Activated naive CD4-positive, alpha-beta T cell treated with anti-CD3 and anti-CD28 coated beads, Interleukin-2, amount 10 ng/mL, durations not matched to agents 7 days and 5 days (primary cell): Measurements from ENCODE around the gene SMAD3.
"Not testable (repeated sequence)": the region's sequence is repeated elsewhere in the genome, so short reads cannot be mapped to it uniquely, and the experiment has no call there.

Source experiments
- CTCF ChIA-PET: fragments of 350-600 bp; sonication (Branson Sonifier 250); formaldehyde crosslinking; loops from one replicate; lab custom pipeline; 2021; ENCODE audit warnings: antibody characterized with exemption; lab: Charles Lee
- DNase-seq: peaks from one replicate; pipeline ENCODE4 v3.0.0-alpha.2; 2020
- H3K27ac Mint-ChIP-seq: one replicate; pipeline ENCODE4 v1.8.0; 2021; ENCODE audit warnings: mild to moderate bottlenecking, moderate library complexity, mixed read lengths
- H3K27me3 Mint-ChIP-seq: one replicate; pipeline ENCODE4 v1.8.0; 2021; ENCODE audit warnings: mild to moderate bottlenecking, mixed read lengths
- H3K36me3 Mint-ChIP-seq: one replicate; pipeline ENCODE4 v1.8.0; 2021; ENCODE audit warnings: mixed read lengths
- H3K4me1 Mint-ChIP-seq: one replicate; pipeline ENCODE4 v1.8.0; 2021; ENCODE audit warnings: mixed read lengths
- H3K4me3 Mint-ChIP-seq: one replicate; pipeline ENCODE4 v1.8.0; 2021; ENCODE audit warnings: mild to moderate bottlenecking, moderate library complexity, mixed read lengths
- H3K9me3 Mint-ChIP-seq: one replicate; pipeline ENCODE4 v1.8.0; 2021; ENCODE audit warnings: mixed read lengths

The SMAD3 gene

GRCh38 chr15:67026610-67026967, 38.8 kb upstream of the SMAD3 start:
- H3K27ac Mint-ChIP-seq: no peak overlapping the region
- CTCF ChIA-PET: interaction anchor here (0.6 kb wide), 1 partner anchor 78 kb away, joined by 3 read pairs; no protein-coding TSS in a partner anchor

GRCh38 chr15:67028440-67028839, 37.0 kb upstream of the SMAD3 start:
- H3K9me3 Mint-ChIP-seq, DNase-seq, H3K4me1 Mint-ChIP-seq, H3K4me3 Mint-ChIP-seq, H3K27ac Mint-ChIP-seq, H3K36me3 Mint-ChIP-seq: not testable (repeated sequence)
- CTCF ChIA-PET: interaction anchor here (1.1 kb wide), 1 partner anchor 12 kb away, joined by 3 read pairs; no protein-coding TSS in a partner anchor
- H3K27me3 Mint-ChIP-seq: peaks cover 10% of the 10 kb centered on the region

More at GRCh38 chr15:67026610-67026967, 38.8 kb upstream of the SMAD3 start:
- peaks cover 9% of the 10 kb centered on the region for H3K4me1 Mint-ChIP-seq
- H3K36me3 Mint-ChIP-seq: no peaks in the 10 kb centered on the region
- H3K27me3 Mint-ChIP-seq: peaks cover 20% of the 10 kb centered on the region
- no peak for DNase-seq
- no peaks in the 10 kb centered on the region for H3K9me3 Mint-ChIP-seq
- no peak overlapping the region for H3K4me3 Mint-ChIP-seq

DNA sequence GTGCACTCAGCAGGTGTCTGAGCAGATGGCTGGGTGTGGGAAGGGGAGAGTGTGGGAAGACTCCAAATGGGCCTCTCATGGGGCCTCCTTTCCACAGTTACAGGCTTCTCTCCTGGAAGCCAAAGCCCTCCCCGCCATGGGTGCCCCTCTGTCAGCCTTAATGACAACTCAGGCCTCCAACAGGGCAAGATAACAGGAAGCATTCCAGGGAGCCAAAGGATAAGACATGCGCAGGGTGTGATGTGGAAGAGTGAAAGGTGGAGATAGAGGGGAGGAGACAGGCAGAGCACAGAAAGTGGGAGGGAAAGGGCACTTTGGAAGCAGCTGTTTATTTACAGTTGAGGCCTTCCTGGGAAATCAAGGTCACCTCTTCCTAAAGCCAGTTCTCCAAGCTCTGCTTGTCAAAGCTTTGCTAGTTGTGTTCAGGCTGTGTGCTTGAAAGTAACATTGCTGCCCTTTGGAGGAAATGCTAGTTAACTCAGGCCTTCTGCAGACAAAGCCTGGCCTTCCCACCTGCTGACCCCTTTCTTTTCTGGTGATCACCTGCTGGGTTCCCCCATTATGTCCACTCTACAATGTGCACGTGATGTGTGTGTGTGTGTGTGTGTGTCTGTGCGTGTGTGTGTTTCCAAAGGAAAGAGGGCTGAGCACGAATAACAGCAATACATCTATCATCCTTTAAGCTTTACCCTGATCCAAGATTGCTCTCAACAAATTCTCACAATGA, 35.2 kb upstream of the SMAD3 start:
- H3K27ac Mint-ChIP-seq: no peak overlapping the region
- DNase-seq: no peak
- CTCF ChIA-PET: no interaction called here

GRCh38 chr15:67031331-67031730, 34.1 kb upstream of the SMAD3 start:
- no peaks in the 10 kb centered on the region for H3K9me3 Mint-ChIP-seq
- DNase-seq: no peak
- H3K4me1 Mint-ChIP-seq: peaks cover 4% of the 10 kb centered on the region
- no peaks in the 10 kb centered on the region for H3K36me3 Mint-ChIP-seq
- no peak overlapping the region for H3K4me3 Mint-ChIP-seq
- CTCF ChIA-PET: no interaction called here
- H3K27me3 Mint-ChIP-seq: peaks cover 6% of the 10 kb centered on the region
- no peak overlapping the region for H3K27ac Mint-ChIP-seq

More for the DNA sequence above, 35.2 kb upstream of the SMAD3 start:
- no peak overlapping the region for H3K4me3 Mint-ChIP-seq
- no peaks in the 10 kb centered on the region for H3K36me3 Mint-ChIP-seq
- H3K4me1 Mint-ChIP-seq: no peaks in the 10 kb centered on the region
- H3K27me3 Mint-ChIP-seq: peaks cover 6% of the 10 kb centered on the region
- H3K9me3 Mint-ChIP-seq: no peaks in the 10 kb centered on the region

DNA sequence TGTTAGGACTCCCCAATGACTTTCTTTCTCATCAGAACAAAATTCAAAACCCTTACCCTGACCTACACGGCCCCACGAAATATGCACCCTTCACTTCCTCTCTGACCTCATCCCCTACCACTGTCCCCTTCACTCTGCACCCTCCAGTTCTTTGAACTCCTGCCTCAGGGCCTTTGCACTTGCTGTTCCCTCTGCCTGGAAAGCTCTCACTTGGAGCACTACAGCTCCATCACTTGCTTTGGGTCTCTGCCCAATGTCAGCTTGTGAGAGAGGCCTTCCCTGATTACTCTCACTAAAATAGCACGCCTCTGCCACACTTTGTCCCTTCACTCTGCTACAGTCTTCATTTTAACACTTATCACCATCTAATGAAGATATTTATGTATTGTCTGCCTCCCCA, 32.8 kb upstream of the SMAD3 start:
- H3K4me3 Mint-ChIP-seq: no peak overlapping the region
- H3K27ac Mint-ChIP-seq: no peak overlapping the region
- peaks cover 12% of the 10 kb centered on the region for H3K27me3 Mint-ChIP-seq
- CTCF ChIA-PET: no interaction called here
- H3K4me1 Mint-ChIP-seq: peaks cover 4% of the 10 kb centered on the region
- no peaks in the 10 kb centered on the region for H3K9me3 Mint-ChIP-seq
- no peak for DNase-seq
- H3K36me3 Mint-ChIP-seq: no peaks in the 10 kb centered on the region

DNA sequence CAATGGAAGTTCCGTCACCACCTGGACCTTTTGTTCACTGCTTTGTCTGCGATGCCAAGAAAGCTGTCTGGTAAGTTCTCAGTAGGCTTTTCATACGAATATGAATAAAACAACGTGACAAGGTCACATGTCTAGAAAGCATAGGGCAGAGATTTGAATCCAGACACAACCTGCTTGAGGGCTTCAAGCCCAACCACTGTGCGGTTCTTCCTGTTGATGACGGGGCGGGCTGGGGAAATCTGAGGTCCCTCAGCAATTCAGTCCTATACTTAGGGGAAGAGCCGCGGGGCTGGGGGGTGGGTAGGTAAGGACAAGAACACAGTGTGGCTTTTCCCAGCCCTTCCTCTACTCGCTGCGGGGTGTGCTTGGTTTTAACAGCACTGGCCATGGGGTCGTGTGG, 32.4 kb upstream of the SMAD3 start:
- H3K27ac Mint-ChIP-seq: no peak overlapping the region
- peaks cover 4% of the 10 kb centered on the region for H3K4me1 Mint-ChIP-seq
- no peaks in the 10 kb centered on the region for H3K36me3 Mint-ChIP-seq
- no peaks in the 10 kb centered on the region for H3K9me3 Mint-ChIP-seq
- peak; percentile 56 for DNase-seq
- peaks cover 12% of the 10 kb centered on the region for H3K27me3 Mint-ChIP-seq
- CTCF ChIA-PET: no interaction called here
- H3K4me3 Mint-ChIP-seq: peak overlapping the region; percentile 60

DNA sequence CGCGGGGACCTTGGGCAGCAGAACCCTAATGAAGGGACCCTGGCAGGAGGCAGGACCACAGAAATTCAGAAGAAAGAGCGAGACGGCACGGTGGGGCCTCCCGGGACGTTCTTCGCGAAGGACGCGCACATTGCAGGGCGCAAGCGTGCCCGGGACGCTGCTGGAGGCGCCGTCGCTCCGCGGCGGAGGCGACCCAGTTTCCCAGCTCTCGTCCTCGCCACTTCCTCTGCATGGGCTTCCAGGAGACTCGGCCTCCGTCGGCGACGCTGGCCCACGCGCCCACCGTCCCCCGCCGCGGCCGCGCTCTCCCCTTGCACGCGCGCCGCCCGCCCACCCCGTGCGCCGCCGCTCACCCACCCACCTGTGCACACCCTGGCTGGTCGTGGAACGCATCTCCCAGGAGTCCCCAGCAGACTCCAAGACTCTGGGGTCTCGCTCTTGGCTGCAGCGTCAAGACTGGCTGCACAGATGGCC, 31.8 kb upstream of the SMAD3 start:
- CTCF ChIA-PET: no interaction called here
- Mint-ChIP-seq H3K9me3 (no peaks in the 10 kb centered on the region), H3K4me3 (peak overlapping the region; percentile 60), H3K4me1 (peaks cover 4% of the 10 kb centered on the region), H3K27ac (no peak overlapping the region), H3K27me3 (peaks cover 12% of the 10 kb centered on the region), H3K36me3 (no peaks in the 10 kb centered on the region)
- DNase-seq: peak; percentile 46

DNA sequence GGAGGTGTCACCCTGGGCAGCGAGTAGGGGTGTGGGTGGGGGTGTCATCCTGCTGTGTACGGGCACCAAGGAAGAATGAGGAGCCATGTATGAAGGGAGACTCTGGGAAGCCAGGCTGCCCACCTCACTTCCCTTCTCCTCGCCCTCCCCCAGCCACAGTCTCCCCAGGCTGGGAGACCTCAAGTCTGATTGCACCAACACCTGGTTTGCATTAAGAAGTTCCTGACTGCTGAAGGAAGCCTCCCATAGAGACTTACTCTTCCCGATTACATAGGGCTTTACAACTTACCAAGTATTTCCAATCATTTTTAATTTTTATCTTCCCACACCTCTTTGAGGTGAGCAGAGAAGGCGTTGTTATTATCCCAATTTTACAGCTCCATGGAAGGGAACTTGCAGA, 29.5 kb upstream of the SMAD3 start:
- H3K27me3 Mint-ChIP-seq: peaks cover 6% of the 10 kb centered on the region
- DNase-seq: no peak
- no peaks in the 10 kb centered on the region for H3K9me3 Mint-ChIP-seq
- CTCF ChIA-PET: no interaction called here
- no peaks in the 10 kb centered on the region for H3K36me3 Mint-ChIP-seq
- H3K4me3 Mint-ChIP-seq: no peak overlapping the region
- no peak overlapping the region for H3K27ac Mint-ChIP-seq
- peaks cover 4% of the 10 kb centered on the region for H3K4me1 Mint-ChIP-seq

GRCh38 chr15:67036775-67037555, 28.4 kb upstream of the SMAD3 start:
- Mint-ChIP-seq H3K9me3 (no peaks in the 10 kb centered on the region), H3K27ac (no peak overlapping the region), H3K27me3 (peaks cover 11% of the 10 kb centered on the region), H3K36me3 (no peaks in the 10 kb centered on the region), H3K4me1 (peaks cover 6% of the 10 kb centered on the region), H3K4me3 (no peak overlapping the region)
- DNase-seq: no peak
- CTCF ChIA-PET: no interaction called here

DNA sequence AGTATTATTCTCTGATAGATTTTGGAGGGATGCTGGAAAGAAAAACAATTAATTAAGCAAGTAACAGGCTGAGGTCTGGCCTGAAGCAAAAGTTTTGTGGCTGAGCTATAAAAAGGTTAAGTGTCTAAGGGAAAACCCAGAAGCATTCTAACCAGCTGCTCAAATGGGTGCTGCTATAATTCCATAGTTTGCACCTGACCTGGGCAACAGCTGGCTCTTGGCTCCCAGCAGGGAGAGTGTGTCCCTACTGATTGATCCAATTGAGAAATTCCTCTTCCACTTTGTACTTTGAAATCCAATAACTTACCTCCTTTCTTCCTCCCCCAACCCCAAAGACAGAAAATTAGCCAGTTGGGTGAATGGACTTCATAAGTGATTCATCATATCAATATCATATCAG, 27.7 kb upstream of the SMAD3 start:
- no peaks in the 10 kb centered on the region for H3K36me3 Mint-ChIP-seq
- H3K4me3 Mint-ChIP-seq: no peak overlapping the region
- CTCF ChIA-PET: no interaction called here
- no peak overlapping the region for H3K27ac Mint-ChIP-seq
- peaks cover 14% of the 10 kb centered on the region for H3K4me1 Mint-ChIP-seq
- H3K9me3 Mint-ChIP-seq: no peaks in the 10 kb centered on the region
- no peak for DNase-seq
- peaks cover 18% of the 10 kb centered on the region for H3K27me3 Mint-ChIP-seq

DNA sequence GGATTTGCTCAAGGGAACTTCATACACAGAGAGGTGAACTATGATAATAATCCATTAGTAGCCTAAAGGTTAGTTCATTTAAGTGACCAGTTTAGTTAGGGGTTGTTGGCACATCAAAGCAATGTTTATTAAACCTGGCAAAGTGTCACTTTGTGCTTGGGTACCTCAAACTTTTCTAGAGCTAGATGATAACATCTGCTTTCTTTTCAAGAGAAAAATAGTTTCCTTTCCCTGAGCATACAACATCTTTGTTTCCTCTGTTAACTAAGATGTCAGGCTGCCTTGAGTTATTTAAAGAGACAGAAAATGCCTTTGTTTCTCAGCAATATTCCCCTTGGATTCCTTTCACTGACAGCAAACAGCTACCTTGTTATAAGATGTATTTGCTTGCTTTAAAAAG, 26.7 kb upstream of the SMAD3 start:
- H3K27me3 Mint-ChIP-seq: peaks cover 23% of the 10 kb centered on the region
- H3K4me3 Mint-ChIP-seq: no peak overlapping the region
- peak overlapping the region; percentile 82 for H3K27ac Mint-ChIP-seq
- CTCF ChIA-PET: interaction anchor here (0.7 to 1.3 kb wide), 2 partner anchors 27 to 30 kb away, joined by 3 read pairs; partner anchors contain the start of gene SMAD3
- DNase-seq: no peak
- H3K36me3 Mint-ChIP-seq: no peaks in the 10 kb centered on the region
- H3K4me1 Mint-ChIP-seq: peaks cover 20% of the 10 kb centered on the region
- no peaks in the 10 kb centered on the region for H3K9me3 Mint-ChIP-seq

GRCh38 chr15:67039384-67040075, 25.9 kb upstream of the SMAD3 start:
- H3K36me3 Mint-ChIP-seq: no peaks in the 10 kb centered on the region
- peaks cover 28% of the 10 kb centered on the region for H3K27me3 Mint-ChIP-seq
- peak overlapping the region; percentile 82 for H3K27ac Mint-ChIP-seq
- H3K9me3 Mint-ChIP-seq: no peaks in the 10 kb centered on the region
- peaks cover 20% of the 10 kb centered on the region for H3K4me1 Mint-ChIP-seq
- CTCF ChIA-PET: interaction anchor here (0.7 to 1.3 kb wide), 2 partner anchors 26 to 29 kb away, joined by 3 read pairs; partner anchors contain the start of gene SMAD3
- peak; percentile 29 for DNase-seq
- no peak overlapping the region for H3K4me3 Mint-ChIP-seq

- H3K9me3 Mint-ChIP-seq: no peaks in the 10 kb centered on the region
- peaks cover 20% of the 10 kb centered on the region for H3K4me1 Mint-ChIP-seq
- H3K27me3 Mint-ChIP-seq: peaks cover 31% of the 10 kb centered on the region
- no peak for DNase-seq
- H3K27ac Mint-ChIP-seq: no peak overlapping the region
- CTCF ChIA-PET: no interaction called here
- no peaks in the 10 kb centered on the region for H3K36me3 Mint-ChIP-seq
- no peak overlapping the region for H3K4me3 Mint-ChIP-seq
Observed at GRCh38 chr15:67040277-67040676, 25.1 kb upstream of the SMAD3 start.

- no peaks in the 10 kb centered on the region for H3K36me3 Mint-ChIP-seq
- no peaks in the 10 kb centered on the region for H3K9me3 Mint-ChIP-seq
- H3K27me3 Mint-ChIP-seq: peaks cover 29% of the 10 kb centered on the region
- DNase-seq: no peak
- H3K4me1 Mint-ChIP-seq: peaks cover 16% of the 10 kb centered on the region
- H3K27ac Mint-ChIP-seq: no peak overlapping the region
- no peak overlapping the region for H3K4me3 Mint-ChIP-seq
- CTCF ChIA-PET: interaction anchor here (1.0 to 1.4 kb wide), 2 partner anchors 9 to 23 kb away, joined by 3 to 4 read pairs; partner anchors contain the start of gene SMAD3
Observed at GRCh38 chr15:67042551-67043142, 22.8 kb upstream of the SMAD3 start.
